Loucy (cell line): ENCODE results near the gene KRTAP10-9.

ENCODE experiments used
- H2AFZ ChIP-seq: fragments of 200-600 bp; sonication (generic); 2 replicates; pipeline ENCODE4 v1.6.0; 2016; ENCODE audit warnings: antibody characterized with exemption, mild to moderate bottlenecking, low read length, moderate library complexity
- H3F3A ChIP-seq: fragments of 200-600 bp; 2 replicates; pipeline ENCODE4 v1.6.0; 2016; ENCODE audit warnings: antibody characterized with exemption, low read depth, mild to moderate bottlenecking
- H3K27me3 ChIP-seq: fragments of 200-600 bp; sonication (generic); 2 replicates; pipeline ENCODE4 v1.6.1; 2014; ENCODE audit warnings: low read length, mild to moderate bottlenecking; ENCODE audit not compliant: insufficient read depth, poor library complexity, severe bottlenecking
- H3K36me3 ChIP-seq: fragments of 200-600 bp; sonication (generic); 2 replicates; pipeline ENCODE4 v1.6.1; 2016; ENCODE audit warnings: low read length; ENCODE audit not compliant: insufficient read depth
- H3K4me1 ChIP-seq: fragments of 200-600 bp; sonication (generic); 2 replicates; pipeline ENCODE4 v1.5.1; 2014; ENCODE audit warnings: low read length, mild to moderate bottlenecking; ENCODE audit not compliant: insufficient read depth, poor library complexity, severe bottlenecking
- H3K4me2 ChIP-seq: fragments of 200-600 bp; sonication (generic); 2 replicates; pipeline ENCODE4 v1.6.0; 2014; ENCODE audit warnings: antibody characterized with exemption, low read length, low read depth, mild to moderate bottlenecking; ENCODE audit not compliant: poor library complexity, severe bottlenecking
- H3K4me3 ChIP-seq: fragments of 200-600 bp; sonication (generic); 2 replicates; pipeline ENCODE4 v1.5.1; 2014; ENCODE audit warnings: low read length, mild to moderate bottlenecking, mixed read lengths; ENCODE audit not compliant: poor library complexity, severe bottlenecking
- H3K79me2 ChIP-seq: fragments of 200-600 bp; sonication (generic); 2 replicates; pipeline ENCODE4 v1.6.1; 2014; ENCODE audit warnings: low read length; ENCODE audit not compliant: insufficient read depth
- H3K9ac ChIP-seq: fragments of 200-600 bp; sonication (generic); 2 replicates; pipeline ENCODE4 v1.6.0; 2014; ENCODE audit warnings: mild to moderate bottlenecking, low read depth, low read length, moderate library complexity; ENCODE audit not compliant: poor library complexity, severe bottlenecking
- H3K9me2 ChIP-seq: fragments of 200-600 bp; sonication (generic); replicated peaks from 2 replicates; pipeline ENCODE4 v1.6.1; 2016; ENCODE audit warnings: low read depth, low read length, mixed read lengths
- H3K9me3 ChIP-seq: fragments of 200-600 bp; sonication (generic); 2 replicates; pipeline ENCODE4 v1.6.1; 2014; ENCODE audit warnings: mild to moderate bottlenecking, antibody characterized with exemption, low read length, low read depth; ENCODE audit not compliant: insufficient read depth
- H4K20me1 ChIP-seq: fragments of 200-600 bp; sonication (generic); 2 replicates; pipeline ENCODE4 v1.6.0; 2014; ENCODE audit warnings: antibody characterized with exemption, low read length, mild to moderate bottlenecking; ENCODE audit not compliant: insufficient read depth, poor library complexity, severe bottlenecking
- EZH2phosphoT487 ChIP-seq: fragments of 200-600 bp; IDR thresholded peaks from 2 replicates; pipeline ENCODE4 v1.6.1; 2018; ENCODE audit warnings: antibody characterized with exemption, mild to moderate bottlenecking, moderate library complexity, borderline replicate concordance
- TF ChIP-seq, protein P1 (sequence below): fragments of 200-600 bp; sonication (generic); conservative IDR thresholded peaks from 2 replicates; pipeline ENCODE4 v1.5.1; 2014; ENCODE audit warnings: mild to moderate bottlenecking, antibody characterized with exemption, low read length

Gene KRTAP10-9

DNA sequence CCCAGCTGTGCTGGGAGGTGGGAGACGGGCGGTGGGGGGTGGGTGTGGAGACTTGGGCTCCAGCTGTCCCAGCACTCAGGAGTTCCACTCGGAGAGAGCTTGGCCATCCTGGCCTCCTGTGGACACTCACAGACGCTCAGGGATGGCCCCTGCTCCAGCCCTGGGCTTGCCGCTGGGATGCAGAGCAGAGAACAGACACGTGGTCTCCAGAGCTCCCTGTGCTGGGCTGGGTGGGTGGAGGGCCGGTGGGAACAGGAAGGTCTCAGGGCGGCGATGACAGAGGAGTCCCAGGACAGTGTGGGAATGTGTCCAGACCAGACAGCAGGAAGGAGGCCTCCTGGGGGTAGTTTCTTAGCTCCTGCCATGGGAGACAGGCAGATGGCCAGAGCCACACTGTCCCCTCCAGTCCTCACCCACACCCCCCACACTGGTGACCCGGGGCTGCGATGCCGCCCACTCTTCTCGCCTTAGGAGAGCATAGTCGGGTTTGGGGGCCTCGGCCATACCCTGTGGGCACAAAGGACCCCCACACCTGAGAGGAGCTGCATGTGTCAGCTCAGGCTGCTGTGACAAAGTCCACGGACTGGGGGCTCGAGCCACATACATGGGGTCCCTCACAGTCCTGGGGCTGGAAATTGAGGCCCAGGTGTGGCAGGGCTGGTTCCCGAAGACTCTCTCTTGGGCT is 2.0 kb downstream of the KRTAP10-9 start:
- no peak overlapping the region for H2AFZ ChIP-seq
- H3K4me2 ChIP-seq: no peak overlapping the region
- H4K20me1 ChIP-seq: no peaks in the 10 kb centered on the region
- TF ChIP-seq, protein P1, sequence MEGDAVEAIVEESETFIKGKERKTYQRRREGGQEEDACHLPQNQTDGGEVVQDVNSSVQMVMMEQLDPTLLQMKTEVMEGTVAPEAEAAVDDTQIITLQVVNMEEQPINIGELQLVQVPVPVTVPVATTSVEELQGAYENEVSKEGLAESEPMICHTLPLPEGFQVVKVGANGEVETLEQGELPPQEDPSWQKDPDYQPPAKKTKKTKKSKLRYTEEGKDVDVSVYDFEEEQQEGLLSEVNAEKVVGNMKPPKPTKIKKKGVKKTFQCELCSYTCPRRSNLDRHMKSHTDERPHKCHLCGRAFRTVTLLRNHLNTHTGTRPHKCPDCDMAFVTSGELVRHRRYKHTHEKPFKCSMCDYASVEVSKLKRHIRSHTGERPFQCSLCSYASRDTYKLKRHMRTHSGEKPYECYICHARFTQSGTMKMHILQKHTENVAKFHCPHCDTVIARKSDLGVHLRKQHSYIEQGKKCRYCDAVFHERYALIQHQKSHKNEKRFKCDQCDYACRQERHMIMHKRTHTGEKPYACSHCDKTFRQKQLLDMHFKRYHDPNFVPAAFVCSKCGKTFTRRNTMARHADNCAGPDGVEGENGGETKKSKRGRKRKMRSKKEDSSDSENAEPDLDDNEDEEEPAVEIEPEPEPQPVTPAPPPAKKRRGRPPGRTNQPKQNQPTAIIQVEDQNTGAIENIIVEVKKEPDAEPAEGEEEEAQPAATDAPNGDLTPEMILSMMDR: no peak
- TF ChIP-seq EZH2phosphoT487: no peak
- H3K79me2 ChIP-seq: no peaks in the 10 kb centered on the region
- H3F3A ChIP-seq: no peaks in the 10 kb centered on the region
- peaks cover 17% of the 10 kb centered on the region; the same call in 1 of the 2 replicates for H3K9me3 ChIP-seq
- no peak overlapping the region for H3K4me3 ChIP-seq
- no peaks in the 10 kb centered on the region for H3K4me1 ChIP-seq
- no peak overlapping the region for H3K9ac ChIP-seq
- H3K36me3 ChIP-seq: no peaks in the 10 kb centered on the region
- no peaks in the 10 kb centered on the region for H3K9me2 ChIP-seq
- no peaks in the 10 kb centered on the region for H3K27me3 ChIP-seq

DNA sequence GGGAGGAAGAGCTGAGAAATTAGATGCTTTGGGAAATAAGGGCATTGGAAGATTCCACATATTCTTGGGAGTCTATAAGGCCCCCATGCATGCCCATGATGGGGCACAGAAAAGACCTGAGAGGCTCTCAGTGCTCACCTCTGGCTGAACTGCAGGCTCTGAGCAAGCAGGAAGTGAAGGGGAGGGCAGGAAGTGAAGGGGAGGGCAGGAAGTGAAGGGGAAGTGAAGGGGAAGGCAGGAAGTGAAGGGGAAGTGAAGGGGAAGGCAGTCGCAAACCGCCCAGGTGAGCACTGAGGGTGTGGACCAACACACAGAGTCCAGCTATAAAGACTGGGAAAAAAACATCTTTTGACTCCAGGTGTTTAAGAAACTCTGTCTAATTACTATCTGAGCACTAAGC is 3.5 kb downstream of the KRTAP10-9 start:
- no peak overlapping the region for H3K4me3 ChIP-seq
- no peak overlapping the region for H3K4me2 ChIP-seq
- H3K9me3 ChIP-seq: peaks cover 14% of the 10 kb centered on the region; the same call in 1 of the 2 replicates
- no peaks in the 10 kb centered on the region for H3K36me3 ChIP-seq
- H3K9me2 ChIP-seq: no peaks in the 10 kb centered on the region
- H3K4me1 ChIP-seq: no peaks in the 10 kb centered on the region
- no peak overlapping the region for H2AFZ ChIP-seq
- TF ChIP-seq EZH2phosphoT487: no peak
- TF ChIP-seq, protein P1: no peak
- no peak overlapping the region for H3K9ac ChIP-seq
- no peaks in the 10 kb centered on the region for H3K27me3 ChIP-seq
- H4K20me1 ChIP-seq: no peaks in the 10 kb centered on the region
- no peaks in the 10 kb centered on the region for H3K79me2 ChIP-seq
- no peaks in the 10 kb centered on the region for H3F3A ChIP-seq

DNA sequence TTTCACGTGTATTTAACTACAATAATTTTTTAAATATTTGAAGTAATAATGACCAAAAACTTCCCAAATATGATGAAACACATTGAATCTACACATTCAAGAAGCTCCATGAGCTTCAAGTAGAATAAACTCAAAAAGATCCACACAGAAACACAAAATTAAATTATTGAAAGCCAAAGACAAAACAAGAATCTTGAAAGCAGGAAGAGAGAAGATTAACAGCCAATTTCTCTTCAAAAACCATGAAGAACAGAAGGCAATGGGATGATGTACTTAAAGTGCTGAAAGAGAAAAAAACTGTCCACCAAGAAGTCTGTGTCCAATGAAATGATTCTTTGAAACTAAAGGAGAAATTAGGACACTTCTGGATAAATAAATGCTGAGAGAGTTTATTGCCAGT is 5.2 kb downstream of the KRTAP10-9 start:
- TF ChIP-seq EZH2phosphoT487: no peak
- TF ChIP-seq, protein P1: no peak
- H3K4me3 ChIP-seq: no peak overlapping the region
- H3K36me3 ChIP-seq: no peaks in the 10 kb centered on the region
- no peaks in the 10 kb centered on the region for H3F3A ChIP-seq
- no peaks in the 10 kb centered on the region for H3K9me2 ChIP-seq
- H3K9ac ChIP-seq: no peak overlapping the region
- no peak overlapping the region for H2AFZ ChIP-seq
- H3K79me2 ChIP-seq: no peaks in the 10 kb centered on the region
- no peaks in the 10 kb centered on the region for H3K4me1 ChIP-seq
- no peaks in the 10 kb centered on the region for H3K27me3 ChIP-seq
- H4K20me1 ChIP-seq: no peaks in the 10 kb centered on the region
- H3K4me2 ChIP-seq: no peak overlapping the region
- peaks cover 14% of the 10 kb centered on the region; the same call in 1 of the 2 replicates for H3K9me3 ChIP-seq
